Erythroblast (primary cell): ENCODE measurements around the gene SRGAP1.

Experiments
- GATA1 ChIP-seq: IDR thresholded peaks from 2 replicates; pipeline ENCODE4 v1.6.1; 2011; ENCODE audit warnings: low read depth, mild to moderate bottlenecking, control low read depth, low read length, moderate library complexity
- POLR2A ChIP-seq: IDR thresholded peaks from 2 replicates; pipeline ENCODE4 v1.6.1; 2011; ENCODE audit warnings: mild to moderate bottlenecking, low read length

- TF ChIP-seq POLR2A, result no peak
- TF ChIP-seq GATA1, result no peak
These were observed 303.4 kb downstream of the SRGAP1 start for GRCh38 chr12:64147875-64148274.
